HG03066 (cell line): ENCODE measurements around the gene SMURF2.

Experiments
- ATAC-seq: cut with Tn5 transposase; IDR thresholded peaks from one replicate; pipeline ENCODE4 v1.9.1; 2021; ENCODE audit warnings: low read depth; ENCODE audit not compliant: unreplicated experiment

Gene SMURF2

GRCh38 chr17:64546716-64547115, 115.4 kb downstream of the SMURF2 start:
- ATAC-seq = no peak

DNA sequence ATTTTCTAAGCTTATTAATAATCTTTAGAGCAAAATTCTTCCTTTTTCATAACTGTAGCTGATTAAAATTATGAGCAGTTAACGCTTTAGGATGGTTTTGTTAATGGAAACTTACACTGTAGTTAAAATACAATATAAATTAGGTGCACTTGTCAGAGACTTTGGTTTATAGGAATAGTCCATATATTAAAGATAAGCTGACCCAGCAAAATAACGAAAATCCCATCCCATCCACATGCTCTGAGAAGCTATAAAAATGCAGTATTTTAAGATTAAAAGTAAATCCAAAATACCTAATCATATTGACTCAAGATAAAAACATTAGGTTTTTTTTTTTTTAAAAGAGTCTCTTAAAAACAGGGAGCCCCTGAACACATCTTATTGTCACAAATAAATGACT, 117.4 kb downstream of the SMURF2 start:
- no peak for ATAC-seq

DNA sequence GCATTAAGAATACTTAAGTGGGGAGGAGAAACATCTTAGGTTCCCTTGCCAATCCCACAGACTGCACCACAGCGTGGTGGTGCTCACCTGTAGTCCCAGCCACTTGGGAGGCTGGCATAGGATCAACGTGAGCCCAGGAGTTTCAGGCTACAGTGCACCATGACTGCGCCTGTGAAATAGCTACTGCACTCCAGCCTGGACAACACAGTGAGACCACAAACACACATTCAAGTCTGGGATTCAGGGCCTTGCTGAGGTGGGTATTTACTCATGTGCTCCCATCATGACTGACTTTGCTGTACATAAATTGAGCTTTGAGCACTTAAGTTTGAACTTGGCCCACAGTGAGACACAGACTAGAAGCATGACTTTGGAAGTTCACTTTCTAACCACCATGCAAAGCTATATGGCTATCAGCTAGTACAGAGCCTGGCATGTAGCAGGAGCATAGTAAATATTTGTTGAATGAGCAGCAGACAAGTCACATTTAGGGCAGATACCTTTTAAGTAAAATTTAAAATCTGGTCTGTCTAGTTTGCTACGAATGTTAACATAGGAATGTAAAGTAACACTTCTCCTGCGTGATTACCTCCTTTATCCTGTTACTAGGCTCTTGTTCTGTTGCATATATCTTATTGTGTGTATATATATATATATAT, 121.9 kb downstream of the SMURF2 start:
- no peak for ATAC-seq

GRCh38 chr17:64538508-64539130, 123.5 kb downstream of the SMURF2 start:
- ATAC-seq = no peak

DNA sequence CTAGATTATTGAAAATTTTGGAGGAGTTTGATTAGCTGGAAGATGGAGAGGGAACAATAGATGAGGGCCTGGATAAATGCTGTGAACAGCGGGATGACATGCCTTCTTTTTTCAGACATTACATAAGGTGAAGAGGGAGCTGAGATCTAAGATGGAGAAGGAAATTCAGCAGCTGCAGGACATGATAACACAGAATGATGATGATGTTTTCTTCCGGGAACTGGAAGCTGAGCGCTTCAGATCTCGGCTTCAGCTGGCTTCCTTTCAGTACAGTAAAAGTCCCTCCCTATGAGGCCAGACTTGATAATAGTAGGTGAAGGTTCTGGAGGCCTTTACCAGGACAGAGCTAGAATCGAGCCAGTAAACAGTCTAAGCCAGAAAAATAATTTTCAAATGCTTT, 124.6 kb downstream of the SMURF2 start:
- no peak for ATAC-seq

DNA sequence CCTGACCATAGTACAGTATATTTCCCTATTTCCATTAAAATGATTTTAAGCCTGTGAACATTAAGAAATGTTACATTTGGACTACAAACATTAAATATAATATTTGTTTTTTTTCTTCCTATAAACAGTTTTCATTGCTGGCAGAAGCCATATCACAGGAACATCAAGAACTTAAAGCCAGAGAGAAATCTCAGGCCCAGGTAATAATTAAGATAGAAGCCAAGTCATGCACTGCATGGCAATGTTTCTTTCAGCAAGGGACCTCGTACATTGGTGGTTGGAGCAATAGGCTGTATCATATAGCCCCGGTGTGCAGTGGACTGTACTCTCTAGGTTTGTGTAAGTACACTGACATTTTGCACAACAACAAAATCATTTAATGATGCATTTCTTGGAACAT, 125.2 kb downstream of the SMURF2 start:
- no peak for ATAC-seq

GRCh38 chr17:64535357-64535756, 126.8 kb downstream of the SMURF2 start:
- no peak for ATAC-seq

- ATAC-seq = no peak
These were observed 127.9 kb downstream of the SMURF2 start for GRCh38 chr17:64534187-64534586.

GRCh38 chr17:64533784-64534183, 128.3 kb downstream of the SMURF2 start:
- ATAC-seq = no peak

DNA sequence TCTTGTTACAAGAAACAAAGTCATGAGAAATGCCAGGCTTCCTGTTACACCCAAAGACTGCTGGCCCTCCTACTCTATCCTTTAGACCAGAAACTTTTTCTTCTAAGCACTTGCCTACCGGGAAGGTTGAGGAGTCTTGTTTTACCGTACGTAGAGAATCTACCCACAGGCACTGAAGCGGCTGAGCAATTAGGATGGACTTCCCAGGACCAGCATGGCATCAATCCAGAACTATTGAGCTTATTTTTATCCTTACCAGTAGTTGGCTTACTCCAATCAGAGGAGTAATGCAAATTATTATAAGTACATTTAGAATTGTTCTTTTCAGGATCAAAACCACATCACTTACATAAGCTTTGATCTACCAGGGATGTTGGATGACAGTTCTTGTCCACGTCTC, 129.7 kb downstream of the SMURF2 start:
- ATAC-seq = no peak

DNA sequence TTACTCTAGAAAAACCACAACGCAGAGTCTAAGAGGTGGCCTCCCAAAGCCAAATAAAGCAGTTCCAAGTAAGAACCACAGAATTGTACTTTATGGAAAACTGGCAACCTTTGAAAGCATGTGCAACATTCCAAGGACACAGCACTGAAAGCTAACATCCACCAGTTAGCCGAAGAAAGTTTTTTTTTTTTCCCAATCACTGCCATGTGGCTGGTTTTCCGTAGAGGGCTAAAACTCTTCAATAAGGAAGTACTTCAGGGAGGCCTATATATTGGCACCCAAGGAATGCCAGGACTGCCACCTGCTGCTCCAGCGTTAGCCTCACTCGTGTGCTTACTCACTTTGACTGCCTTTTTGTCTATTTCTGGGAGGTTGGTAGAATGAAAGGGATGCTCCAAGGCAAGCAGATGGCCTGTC, 130.1 kb downstream of the SMURF2 start:
- no peak for ATAC-seq

- no peak for ATAC-seq
These were observed 132.9 kb downstream of the SMURF2 start for GRCh38 chr17:64529221-64529620.

DNA sequence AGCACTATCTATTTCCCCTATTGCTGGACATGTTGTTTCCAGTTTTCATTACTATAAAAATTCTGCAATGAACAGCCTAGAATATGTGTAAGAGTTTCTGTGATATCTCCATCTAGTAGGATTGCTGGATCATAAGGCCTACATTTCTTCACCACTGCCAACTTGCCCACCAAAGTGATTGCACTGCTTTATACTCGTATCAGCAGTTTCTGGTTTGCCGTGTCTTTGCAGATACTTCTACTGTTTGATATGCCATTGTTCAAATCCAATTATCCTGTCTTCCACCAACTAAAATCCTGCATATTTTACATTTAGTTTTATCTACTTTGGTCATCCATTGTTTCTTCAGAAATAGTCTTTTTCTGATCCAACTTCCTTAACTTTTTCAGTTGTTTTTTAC, 134.2 kb downstream of the SMURF2 start:
- no peak for ATAC-seq

GRCh38 chr17:64520359-64520758, 141.7 kb downstream of the SMURF2 start:
- no peak for ATAC-seq

- ATAC-seq = no peak
These were observed 142.5 kb downstream of the SMURF2 start for GRCh38 chr17:64519601-64520000.

- ATAC-seq = no peak
These were observed 146.3 kb downstream of the SMURF2 start for GRCh38 chr17:64515829-64516228.

DNA sequence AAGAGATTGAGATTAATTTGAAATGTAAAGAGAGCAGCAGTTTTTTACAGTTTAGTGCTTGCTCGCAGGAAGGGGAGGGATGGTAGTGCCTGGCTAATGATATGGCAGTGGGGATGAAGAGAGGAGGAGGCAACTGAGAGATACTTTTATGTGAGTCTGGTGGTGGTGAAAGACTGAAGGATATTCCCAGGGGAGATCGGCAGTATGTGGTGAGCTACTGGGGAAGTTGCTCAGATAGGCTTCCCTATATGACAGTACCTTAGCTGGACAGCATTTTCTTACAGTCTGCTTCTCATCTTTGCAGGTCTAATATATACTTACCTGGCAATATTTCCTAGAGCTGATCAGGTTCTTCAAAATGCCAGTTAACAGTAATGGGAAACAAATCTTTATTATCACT, 146.7 kb downstream of the SMURF2 start:
- no peak for ATAC-seq

- ATAC-seq = no peak
These were observed 152.9 kb downstream of the SMURF2 start for GRCh38 chr17:64509179-64509578.

DNA sequence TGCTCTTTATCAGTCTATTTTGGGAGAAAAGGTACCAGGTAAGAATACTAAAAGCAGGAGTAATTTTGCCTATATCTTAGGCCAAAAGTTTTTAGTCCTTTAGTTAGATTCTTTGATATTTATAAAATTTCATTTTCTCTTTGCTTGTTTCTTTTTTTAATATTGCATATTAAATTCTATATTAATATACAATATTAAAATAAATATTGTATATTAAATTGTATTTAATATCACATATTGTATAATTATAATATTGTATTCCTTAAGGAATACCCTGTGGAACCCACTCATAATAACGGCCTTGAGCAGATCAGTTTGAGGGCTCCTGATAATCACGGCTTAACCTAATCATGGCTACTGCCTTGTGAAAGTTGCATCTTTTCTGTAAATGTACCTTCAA, 153.4 kb downstream of the SMURF2 start:
- no peak for ATAC-seq

DNA sequence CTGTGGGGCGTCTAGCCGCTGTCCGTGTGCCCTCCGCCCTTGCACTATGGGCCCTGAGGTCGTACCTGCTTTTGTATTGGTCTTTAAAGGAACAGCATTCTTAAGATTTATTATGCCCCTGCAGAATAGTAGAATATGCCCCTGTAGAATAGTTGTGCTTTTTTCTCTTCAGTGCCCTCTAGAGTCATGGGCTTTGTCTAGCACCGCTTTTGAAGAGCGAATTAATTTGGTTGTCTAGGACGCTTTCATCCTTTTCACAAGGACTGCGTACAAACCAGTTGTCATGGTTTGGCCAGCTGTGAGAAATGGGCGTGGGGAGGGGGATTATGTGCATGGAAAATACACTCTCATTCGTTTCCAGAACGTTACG, 154.7 kb downstream of the SMURF2 start:
- no peak for ATAC-seq

GRCh38 chr17:64506576-64507412, 155.3 kb downstream of the SMURF2 start, which contains the start of gene CEP95:
CEP95 (plus strand) TSS chr17:64506977; CDS start chr17:64507098, 121 bp downstream.
- ATAC-seq = peak; percentile 40

GRCh38 chr17:64506201-64506575, 155.9 kb downstream of the SMURF2 start, which contains the start of gene DDX5:
DDX5 (minus strand) TSS chr17:64506289; CDS start chr17:64506119, 170 bp downstream.
- peak; percentile 66 for ATAC-seq
